Gastroesophageal sphincter (tissue), 4 donors: ENCODE results near the gene ERF. TPM values are rescaled to one million over a fixed set of nuclear protein-coding genes. Genes with fewer than 3 reads are reported as not detected.

Experiments used
- ATAC-seq: fragments of 150-250 bp; one replicate; pipeline ENCODE4 v1.9.1; 2016; ENCODE audit warnings: mild to moderate bottlenecking, moderate library complexity
- H3K27ac ChIP-seq, 4 donors: fragments of 200-600 bp; sonication (generic) in 3 of 4; 1 replicate in 3 of 4; 2 replicates in 1 of 4; pipeline ENCODE4 v1.5.1; 2016 to 2019
- H3K27me3 ChIP-seq: fragments of 200-600 bp; sonication (generic); one replicate; pipeline ENCODE4 v1.5.1; 2019
- H3K36me3 ChIP-seq, 2 donors: fragments of 200-600 bp; sonication (generic); one replicate each; pipeline ENCODE4 v1.5.1; 2019; ENCODE audit warnings: control low read depth in 1 of 2
- H3K4me1 ChIP-seq, 3 donors: fragments of 200-600 bp; sonication (generic); 1 replicate in 2 of 3; 2 replicates in 1 of 3; pipeline ENCODE4 v1.5.1; 2016 to 2019; ENCODE audit warnings: control low read depth in 2 of 3
- H3K4me3 ChIP-seq, 2 donors: fragments of 200-600 bp; sonication (generic); one replicate each; pipeline ENCODE4 v1.5.1; 2019; ENCODE audit warnings: mild to moderate bottlenecking in 1 of 2, moderate library complexity in 1 of 2
- H3K9me3 ChIP-seq, 3 donors: fragments of 200-600 bp; sonication (generic); one replicate each; pipeline ENCODE4 v1.5.1; 2017 to 2019; ENCODE audit warnings: control low read depth in 2 of 3
- CTCF ChIP-seq, 4 experiments: fragments of 200-600 bp in 2 of 4; fragments of 450-650 bp in 2 of 4; sonication (generic) in 1 of 4; IDR thresholded peaks; one replicate each; pipeline ENCODE4 v1.5.1; 2017 to 2019; ENCODE audit warnings: antibody characterized with exemption in 4 of 4, mild to moderate bottlenecking in 2 of 4, moderate library complexity in 2 of 4
- EP300 ChIP-seq: sonication (generic); formaldehyde crosslinking; IDR thresholded peaks from one replicate; pipeline ENCODE4 v1.6.1; 2017; ENCODE audit warnings: antibody characterized with exemption, mild to moderate bottlenecking
- POLR2A ChIP-seq, 2 donors: fragments of 450-650 bp; IDR thresholded peaks; one replicate each; pipeline ENCODE4 v1.6.1; 2017; ENCODE audit warnings: antibody characterized with exemption in 2 of 2, mild to moderate bottlenecking in 2 of 2, moderate library complexity in 1 of 2
- POLR2AphosphoS5 ChIP-seq: sonication (generic); formaldehyde crosslinking; IDR thresholded peaks from one replicate; pipeline ENCODE4 v1.6.1; 2017; ENCODE audit warnings: antibody characterized with exemption
- WGBS, 2 donors: methylation state at CpG; one replicate each; pipeline ENCODE4 v1.1.5; 2018; ENCODE audit warnings: low coverage in 1 of 2; 5-methylcytosine and 5-hydroxymethylcytosine counted together
- total RNA-seq, 4 donors: library from RNA; depleted of rRNA; stranded (reverse); fragments of >200 nt; gene quantifications; one replicate each; pipeline ENCODE4 v1.1.0, GENCODE V29; 2016

The ERF gene
- total RNA-seq, 4 donors from 2014 or later = 28.4 to 46.4 (median 39.9) TPM

- WGBS, 2 donors = 89% methylated on average over 3 of the region's 31 CpGs; no CpG with 5 or more reads in 1 of the 2 donors
- no peak overlapping the region for H3K4me3 ChIP-seq
- H3K36me3 ChIP-seq = peaks cover 0 to 89% of the 10 kb centered on the region in 2 donors
- peaks cover 0 to 31% (median 12%) of the 10 kb centered on the region in 3 donors for H3K4me1 ChIP-seq
- ATAC-seq = no peak
- H3K9me3 ChIP-seq = no peaks in the 10 kb centered on the region
- no peak for TF ChIP-seq POLR2A (IDR thresholded peaks at IDR 0.05)
- TF ChIP-seq CTCF (IDR thresholded peaks at IDR 0.05) = peak in 3 of 4 experiments; percentile 28 to 52 (median 47)
- H3K27me3 ChIP-seq = no peaks in the 10 kb centered on the region
- peak overlapping the region in 1 of 4 donors; percentile 38 for H3K27ac ChIP-seq
Measured at GRCh38 chr19:42290523-42291434, 35.9 kb upstream of the ERF start.

- no peak for ATAC-seq
- Histone ChIP-seq H3K4me1 (peaks cover 0 to 34% (median 18%) of the 10 kb centered on the region in 3 donors), H3K4me3 (no peak overlapping the region), H3K9me3 (no peaks in the 10 kb centered on the region), H3K27me3 (no peaks in the 10 kb centered on the region), H3K27ac (no peak overlapping the region), H3K36me3 (peaks cover 0 to 85% of the 10 kb centered on the region in 2 donors)
- 100% methylated on average over 2 of the region's 13 CpGs; no CpG with 5 or more reads in 1 of the 2 donors for WGBS, 2 donors
- TF ChIP-seq EP300 (no peak), CTCF (IDR thresholded peaks at IDR 0.05) (no peak), POLR2AphosphoS5 (no peak), POLR2A (IDR thresholded peaks at IDR 0.05) (no peak)
Measured at GRCh38 chr19:42290136-42290522, 35.2 kb upstream of the ERF start.

- TF ChIP-seq POLR2A (IDR thresholded peaks at IDR 0.05) (no peak), EP300 (no peak), CTCF (IDR thresholded peaks at IDR 0.05) (no peak), POLR2AphosphoS5 (no peak)
- no peaks in the 10 kb centered on the region for H3K27me3 ChIP-seq
- no peak for ATAC-seq
- H3K36me3 ChIP-seq = peaks cover 0 to 80% of the 10 kb centered on the region in 2 donors
- peaks cover 0 to 39% (median 20%) of the 10 kb centered on the region in 3 donors for H3K4me1 ChIP-seq
- 60 to 100% methylated on average over 1 of the region's 8 CpGs for WGBS, 2 donors
- no peaks in the 10 kb centered on the region for H3K9me3 ChIP-seq
- no peak overlapping the region for H3K4me3 ChIP-seq
- no peak overlapping the region for H3K27ac ChIP-seq
Measured at GRCh38 chr19:42289556-42290041, 34.7 kb upstream of the ERF start.

- no peak overlapping the region for H3K4me3 ChIP-seq
- no peak for ATAC-seq
- peaks cover 0 to 40% (median 20%) of the 10 kb centered on the region in 3 donors for H3K4me1 ChIP-seq
- no peak for TF ChIP-seq EP300
- TF ChIP-seq POLR2AphosphoS5 = no peak
- no CpG with 5 or more reads among the region's 22 CpGs for WGBS, 2 donors
- peaks cover 0 to 74% of the 10 kb centered on the region in 2 donors for H3K36me3 ChIP-seq
- H3K27ac ChIP-seq = peak overlapping the region in 1 of 4 donors; percentile 9
- no peaks in the 10 kb centered on the region for H3K9me3 ChIP-seq
- H3K27me3 ChIP-seq = no peaks in the 10 kb centered on the region
Measured at GRCh38 chr19:42288881-42289555, 34.1 kb upstream of the ERF start.

GRCh38 chr19:42288387-42288786 lies 33.5 kb upstream of the ERF start:
- TF ChIP-seq POLR2AphosphoS5 = no peak
- no peak for TF ChIP-seq CTCF (IDR thresholded peaks at IDR 0.05)
- no peak for TF ChIP-seq EP300
- no peak for TF ChIP-seq POLR2A (IDR thresholded peaks at IDR 0.05)
- H3K27ac ChIP-seq = peak overlapping the region in 2 of 4 donors; percentile 9 to 98
- no peak overlapping the region for H3K4me3 ChIP-seq
- no peaks in the 10 kb centered on the region for H3K9me3 ChIP-seq
- H3K36me3 ChIP-seq = peaks cover 0 to 68% of the 10 kb centered on the region in 2 donors
- no peak for ATAC-seq
- 80% methylated on average over 1 to 2 of the region's 4 CpGs for WGBS, 2 donors
- peaks cover 0 to 42% (median 20%) of the 10 kb centered on the region in 3 donors for H3K4me1 ChIP-seq
- H3K27me3 ChIP-seq = no peaks in the 10 kb centered on the region
